HG03159 (cell line): ENCODE measurements around the gene ARHGEF12.

ENCODE experiments used
- ATAC-seq: cut with Tn5 transposase; IDR thresholded peaks from one replicate; pipeline ENCODE4 v1.9.1; 2021; ENCODE audit warnings: mild to moderate bottlenecking, moderate library complexity; ENCODE audit not compliant: unreplicated experiment

The ARHGEF12 gene

GRCh38 chr11:120532082-120532831, 196.0 kb downstream of the ARHGEF12 start:
- no peak for ATAC-seq

- ATAC-seq = no peak
Measured at GRCh38 chr11:120532832-120533196, 196.6 kb downstream of the ARHGEF12 start.

- no peak for ATAC-seq
Measured at GRCh38 chr11:120536091-120536796, 200.0 kb downstream of the ARHGEF12 start.

- no peak for ATAC-seq
Measured at GRCh38 chr11:120536797-120537169, 200.6 kb downstream of the ARHGEF12 start.

GRCh38 chr11:120537996-120538395, 201.8 kb downstream of the ARHGEF12 start:
- no peak for ATAC-seq

- no peak for ATAC-seq
Measured at GRCh38 chr11:120538707-120539106, 202.5 kb downstream of the ARHGEF12 start.
